Cortex of kidney (tissue), 1 donor: ENCODE measurements around the gene HOXB9.

Experiments
- DNase-seq: peaks from one replicate; lab custom pipeline; 2025; lab: John Stamatoyannopoulos, UW

Gene HOXB9

GRCh38 chr17:48610282-48611211, 15.6 kb downstream of the HOXB9 start, which contains the start of gene HOXB7:
Gene HOXB7 (minus strand): TSS chr17:48611017. CDS start chr17:48610918, 99 bp downstream.
- DNase-seq = no peak

GRCh38 chr17:48609759-48610281, 16.3 kb downstream of the HOXB9 start:
- DNase-seq = no peak

GRCh38 chr17:48609033-48609432, 17.1 kb downstream of the HOXB9 start:
- no peak for DNase-seq

- no peak for DNase-seq
These were observed 17.7 kb downstream of the HOXB9 start for GRCh38 chr17:48608494-48608834.

GRCh38 chr17:48606892-48607614, 19.1 kb downstream of the HOXB9 start:
- DNase-seq = no peak

- no peak for DNase-seq
These were observed 19.9 kb downstream of the HOXB9 start for GRCh38 chr17:48605991-48606891.

GRCh38 chr17:48605409-48605919, 20.7 kb downstream of the HOXB9 start:
- no peak for DNase-seq

- DNase-seq = no peak
These were observed 21.3 kb downstream of the HOXB9 start, which contains the start of gene HOXB6 for GRCh38 chr17:48604770-48605329. Gene HOXB6 (minus strand): TSS chr17:48604986. CDS start chr17:48598150, 6,836 bp downstream.

GRCh38 chr17:48603959-48604769, 22.0 kb downstream of the HOXB9 start:
- no peak for DNase-seq

GRCh38 chr17:48601539-48602425, 24.4 kb downstream of the HOXB9 start:
- DNase-seq = no peak

- DNase-seq = no peak
These were observed 25.0 kb downstream of the HOXB9 start for GRCh38 chr17:48601207-48601538.

- DNase-seq = no peak
These were observed 25.7 kb downstream of the HOXB9 start for GRCh38 chr17:48600244-48601098.

GRCh38 chr17:48599354-48599753, 26.8 kb downstream of the HOXB9 start:
- DNase-seq = no peak

GRCh38 chr17:48598736-48599135, 27.4 kb downstream of the HOXB9 start:
- no peak for DNase-seq

GRCh38 chr17:48597778-48598631, 28.2 kb downstream of the HOXB9 start:
- no peak for DNase-seq

GRCh38 chr17:48597528-48597777, 28.7 kb downstream of the HOXB9 start:
- no peak for DNase-seq

GRCh38 chr17:48596735-48597527, 29.2 kb downstream of the HOXB9 start:
- no peak for DNase-seq
